Mesenchymal stem cell (in vitro differentiated cells and primary cell): ENCODE results near the gene DHRS4.

Experiments
- DNase-seq: peaks from one replicate; pipeline ENCODE4 v3.0.0-alpha.2; 2013
- H2AFZ ChIP-seq: one replicate; pipeline ENCODE4 v1.6.1; 2013; ENCODE audit warnings: low read depth, mild to moderate bottlenecking, control low read depth, inconsistent platforms, low read length, moderate library complexity
- H2AK5ac ChIP-seq: 2 replicates; pipeline ENCODE4 v1.6.1; 2013; ENCODE audit warnings: low read length, moderate library complexity, mild to moderate bottlenecking, inconsistent platforms; ENCODE audit not compliant: severe bottlenecking
- H2BK120ac ChIP-seq: one replicate; pipeline ENCODE4 v1.6.1; 2013; ENCODE audit warnings: low read depth, mild to moderate bottlenecking, inconsistent platforms, low read length, moderate library complexity
- H2BK12ac ChIP-seq, 2 experiments: one replicate each; pipeline ENCODE4 v1.6.1; 2013; ENCODE audit warnings: inconsistent platforms in 2 of 2, low read length in 2 of 2, mild to moderate bottlenecking in 2 of 2, moderate library complexity in 2 of 2, control low read depth in 1 of 2
- H2BK15ac ChIP-seq: one replicate; pipeline ENCODE4 v1.6.1; 2013; ENCODE audit warnings: mild to moderate bottlenecking, low read depth, inconsistent platforms; ENCODE audit not compliant: poor library complexity, severe bottlenecking
- H2BK5ac ChIP-seq: 2 replicates; pipeline ENCODE4 v1.6.1; 2013; ENCODE audit warnings: low read depth, mild to moderate bottlenecking, low read length, control low read depth, inconsistent platforms; ENCODE audit not compliant: poor library complexity, severe bottlenecking
- H3K14ac ChIP-seq, 2 experiments: one replicate each; pipeline ENCODE4 v1.6.1; 2013; ENCODE audit warnings: inconsistent platforms in 2 of 2, low read length in 2 of 2, control low read depth in 1 of 2, mild to moderate bottlenecking in 1 of 2, moderate library complexity in 1 of 2
- H3K18ac ChIP-seq, 2 experiments: one replicate each; pipeline ENCODE4 v1.6.1; 2013; ENCODE audit warnings: inconsistent platforms in 2 of 2, low read length in 2 of 2, control low read depth in 1 of 2, low read depth in 1 of 2, mild to moderate bottlenecking in 1 of 2
- H3K23ac ChIP-seq, 2 experiments: one replicate each; pipeline ENCODE4 v1.6.1; 2013; ENCODE audit warnings: inconsistent platforms in 2 of 2, low read length in 2 of 2, mild to moderate bottlenecking in 2 of 2, moderate library complexity in 2 of 2, control low read depth in 1 of 2
- H3K27ac ChIP-seq: 2 replicates; pipeline ENCODE4 v1.5.1; 2013; ENCODE audit warnings: mild to moderate bottlenecking, moderate library complexity, low read length, control low read depth, inconsistent platforms; ENCODE audit not compliant: poor library complexity, severe bottlenecking
- H3K27me3 ChIP-seq, 2 experiments: 2 replicates each; pipeline versions ENCODE4 v1.6.1 to v1.7.0; 2013; ENCODE audit warnings: low read length in 2 of 2, mild to moderate bottlenecking in 2 of 2, moderate library complexity in 2 of 2, control low read depth in 1 of 2, inconsistent platforms in 1 of 2; ENCODE audit not compliant: control insufficient read depth in 1 of 2, insufficient read depth in 1 of 2
- H3K36me3 ChIP-seq, 2 experiments: 2 replicates each; pipeline versions ENCODE4 v1.6.1 to v1.7.0; 2013; ENCODE audit warnings: low read length in 2 of 2, control low read depth in 1 of 2, inconsistent platforms in 1 of 2, low read depth in 1 of 2, mild to moderate bottlenecking in 1 of 2; ENCODE audit not compliant: insufficient read depth in 2 of 2, control insufficient read depth in 1 of 2
- H3K4ac ChIP-seq, 2 experiments: one replicate each; pipeline ENCODE4 v1.6.1; 2013; ENCODE audit warnings: inconsistent platforms in 2 of 2, low read length in 2 of 2, mild to moderate bottlenecking in 2 of 2, moderate library complexity in 2 of 2, control low read depth in 1 of 2, low read depth in 1 of 2
- H3K4me1 ChIP-seq: 2 replicates; pipeline ENCODE4 v1.6.1; 2013; ENCODE audit warnings: low read depth, low read length, control low read depth; ENCODE audit not compliant: control insufficient read depth, insufficient read depth
- H3K4me2 ChIP-seq: 2 replicates; pipeline ENCODE4 v1.6.1; 2013; ENCODE audit warnings: low read length, mild to moderate bottlenecking, inconsistent platforms; ENCODE audit not compliant: poor library complexity, severe bottlenecking
- H3K4me3 ChIP-seq, 2 experiments: 2 replicates each; pipeline versions ENCODE4 v1.5.1 to v1.7.0; 2013; ENCODE audit warnings: low read length in 2 of 2, mild to moderate bottlenecking in 2 of 2, control low read depth in 1 of 2, low read depth in 1 of 2; ENCODE audit not compliant: insufficient read depth in 1 of 2
- H3K79me1 ChIP-seq: replicated peaks from 2 replicates; pipeline ENCODE4 v1.6.1; 2013; ENCODE audit warnings: mild to moderate bottlenecking, control low read depth, low read length, inconsistent platforms; ENCODE audit not compliant: poor library complexity, severe bottlenecking
- H3K9ac ChIP-seq: 2 replicates; pipeline ENCODE4 v1.7.0; 2013; ENCODE audit warnings: mild to moderate bottlenecking, low read length, moderate library complexity
- H3K9me3 ChIP-seq: 2 replicates; pipeline ENCODE4 v1.7.0; 2013; ENCODE audit warnings: mild to moderate bottlenecking, low read length; ENCODE audit not compliant: control insufficient read depth
- H4K8ac ChIP-seq: one replicate; pipeline ENCODE4 v1.6.1; 2013; ENCODE audit warnings: inconsistent platforms, mild to moderate bottlenecking, low read length, moderate library complexity
- H4K91ac ChIP-seq: one replicate; pipeline ENCODE4 v1.6.1; 2013; ENCODE audit warnings: mild to moderate bottlenecking, low read length, inconsistent platforms
- WGBS: methylation state at CpG from one replicate; pipeline ENCODE4 v1.1.7; 2013; ENCODE audit warnings: mixed read lengths; 5-methylcytosine and 5-hydroxymethylcytosine counted together

Gene DHRS4

DNA sequence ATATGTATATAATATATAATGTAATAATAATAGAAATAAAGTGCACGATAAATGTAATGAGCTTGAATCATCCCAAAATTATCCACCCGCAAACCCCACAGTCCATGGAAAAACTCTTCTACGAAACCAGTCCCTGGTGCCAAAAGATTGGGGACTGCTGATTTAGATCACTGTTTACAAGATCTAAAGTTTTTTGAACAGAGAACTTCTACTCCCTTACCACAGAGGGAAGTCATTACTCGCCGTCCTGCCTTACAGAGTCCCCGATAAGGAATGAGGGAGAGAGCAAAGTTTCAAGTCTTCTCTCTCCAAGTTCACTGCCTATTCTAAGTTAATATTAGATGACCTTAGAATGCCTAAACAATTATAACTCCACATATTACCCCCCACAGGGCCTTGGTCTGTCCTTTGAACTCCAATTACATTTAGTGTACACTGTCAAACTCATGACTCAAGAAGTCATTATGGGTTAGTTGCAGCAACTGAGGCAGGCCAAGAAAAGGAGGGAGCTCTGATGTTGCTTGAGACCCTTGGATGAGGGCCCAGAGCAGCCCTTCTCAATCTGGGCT lies 21.8 kb upstream of the DHRS4 start:
- Histone ChIP-seq H3K4me1 (peaks cover 1% of the 10 kb centered on the region), H3K79me1 (no peaks in the 10 kb centered on the region), H3K23ac (no peak overlapping the region), H3K27ac (no peak overlapping the region), H2BK15ac (no peak overlapping the region), H3K36me3 (no peaks in the 10 kb centered on the region), H2BK5ac (no peak overlapping the region), H3K9me3 (no peaks in the 10 kb centered on the region), H2BK12ac (no peak overlapping the region), H2AK5ac (no peak overlapping the region), H3K9ac (no peak overlapping the region), H3K4me3 (no peak overlapping the region), H3K27me3 (peaks cover 0 to 22% of the 10 kb centered on the region in 2 experiments), H4K91ac (no peak overlapping the region), H3K18ac (no peak overlapping the region), H2AFZ (no peak overlapping the region), H2BK120ac (no peak overlapping the region), H4K8ac (no peak overlapping the region), H3K14ac (no peak overlapping the region), H3K4me2 (no peak overlapping the region), H3K4ac (no peak overlapping the region)
- 90% methylated on average over 5 of the region's 6 CpGs for WGBS
- no peak for DNase-seq

DNA sequence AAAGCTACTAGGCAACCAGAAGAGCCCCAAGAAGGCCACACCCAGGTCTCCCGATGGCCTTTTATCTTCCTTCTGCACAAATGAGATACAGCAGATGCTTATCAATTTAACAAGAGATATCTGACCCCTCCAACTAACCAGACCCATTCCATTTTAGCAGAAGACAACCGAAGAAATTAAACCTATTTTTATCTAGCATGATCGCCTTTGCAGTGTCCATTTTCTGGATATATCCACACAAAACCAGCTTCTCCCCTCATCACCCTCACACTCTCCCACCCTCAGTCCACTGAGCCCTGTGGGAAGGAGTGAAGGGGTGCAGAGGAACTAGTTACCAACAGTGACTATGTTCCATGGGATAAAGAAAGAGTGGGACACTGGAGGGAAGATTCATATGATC lies 20.9 kb upstream of the DHRS4 start:
- Histone ChIP-seq H4K8ac (no peak overlapping the region), H2AFZ (no peak overlapping the region), H4K91ac (no peak overlapping the region), H3K9ac (no peak overlapping the region), H2BK120ac (no peak overlapping the region), H3K4me1 (peaks cover 1% of the 10 kb centered on the region), H3K4ac (no peak overlapping the region), H3K36me3 (no peaks in the 10 kb centered on the region), H2BK5ac (no peak overlapping the region), H3K23ac (no peak overlapping the region), H3K4me2 (no peak overlapping the region), H3K79me1 (no peaks in the 10 kb centered on the region), H2BK12ac (no peak overlapping the region), H3K4me3 (no peak overlapping the region), H2BK15ac (no peak overlapping the region), H3K9me3 (no peaks in the 10 kb centered on the region), H3K14ac (no peak overlapping the region), H3K18ac (no peak overlapping the region), H3K27me3 (peaks cover 0 to 18% of the 10 kb centered on the region in 2 experiments), H3K27ac (no peak overlapping the region), H2AK5ac (no peak overlapping the region)
- DNase-seq: no peak
- 90% methylated on average over 3 of the region's 3 CpGs for WGBS

DNA sequence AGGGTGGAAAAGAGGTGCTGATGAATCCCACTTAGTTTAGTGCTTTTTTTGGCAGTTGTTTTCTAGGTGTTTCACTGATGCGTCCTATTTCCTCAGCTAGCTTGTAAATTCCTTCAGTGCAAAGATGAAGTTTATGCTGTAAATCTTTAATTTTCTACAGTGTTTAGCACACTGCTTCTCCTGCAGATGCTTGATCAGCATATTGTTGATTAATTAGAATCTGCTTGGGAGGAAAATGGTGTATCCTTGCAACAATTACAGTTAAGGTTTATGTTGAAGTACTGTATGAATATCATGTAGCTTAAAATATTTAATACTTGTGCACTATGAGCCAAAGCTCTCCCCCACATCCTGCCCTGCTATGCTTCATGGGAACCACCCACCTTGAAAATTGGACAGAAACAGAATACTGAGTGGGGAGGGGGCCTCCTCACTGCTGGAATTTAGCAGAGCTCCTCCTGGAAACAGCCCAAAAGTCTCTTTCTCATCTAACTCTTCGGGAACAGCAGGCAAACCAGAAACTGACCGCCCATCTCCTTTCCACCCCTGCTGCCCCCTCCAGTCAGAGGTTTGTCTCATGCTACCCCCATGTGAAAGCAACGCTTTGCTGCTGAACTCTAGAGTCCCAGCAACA lies 20.3 kb upstream of the DHRS4 start:
- Histone ChIP-seq H3K18ac (peak overlapping the region in 1 of 2 experiments; percentile 21), H3K4ac (no peak overlapping the region), H3K79me1 (no peaks in the 10 kb centered on the region), H2BK120ac (no peak overlapping the region), H2BK12ac (no peak overlapping the region), H2BK5ac (no peak overlapping the region), H3K9me3 (no peaks in the 10 kb centered on the region), H2BK15ac (no peak overlapping the region), H4K91ac (no peak overlapping the region), H4K8ac (no peak overlapping the region), H3K14ac (no peak overlapping the region), H2AFZ (no peak overlapping the region), H3K4me3 (no peak overlapping the region), H3K27me3 (peaks cover 0 to 18% of the 10 kb centered on the region in 2 experiments), H3K9ac (no peak overlapping the region), H3K27ac (no peak overlapping the region), H2AK5ac (no peak overlapping the region), H3K4me1 (peaks cover 1% of the 10 kb centered on the region), H3K36me3 (no peaks in the 10 kb centered on the region), H3K4me2 (no peak overlapping the region), H3K23ac (no peak overlapping the region)
- 50% methylated on average over 3 of the region's 4 CpGs for WGBS
- DNase-seq: no peak

DNA sequence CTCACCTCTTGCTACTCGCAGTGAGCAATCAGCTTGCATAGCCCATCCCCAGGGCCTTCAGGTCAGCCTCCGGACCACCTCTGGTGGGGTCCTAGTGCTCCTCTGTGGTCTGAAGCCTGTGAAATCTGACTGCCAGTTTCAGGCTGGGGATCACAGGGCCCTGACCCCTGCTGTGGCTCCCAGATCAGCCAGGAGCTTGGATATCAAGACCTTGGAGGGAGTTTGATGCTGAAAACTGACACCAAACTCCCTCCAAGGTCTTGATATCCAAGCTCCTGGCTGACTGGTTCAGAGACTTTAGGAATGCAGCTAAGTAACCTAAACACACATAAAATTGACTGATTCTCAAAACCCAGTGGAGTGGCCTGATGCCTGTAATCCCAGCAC lies 19.8 kb upstream of the DHRS4 start:
- H2AK5ac ChIP-seq: no peak overlapping the region
- peak overlapping the region in 1 of 2 experiments; percentile 21 for H3K18ac ChIP-seq
- no peak overlapping the region for H3K23ac ChIP-seq
- H3K27ac ChIP-seq: no peak overlapping the region
- H3K79me1 ChIP-seq: no peaks in the 10 kb centered on the region
- no peak overlapping the region for H3K4ac ChIP-seq
- no peak overlapping the region for H2BK12ac ChIP-seq
- no peaks in the 10 kb centered on the region for H3K9me3 ChIP-seq
- H3K36me3 ChIP-seq: no peaks in the 10 kb centered on the region
- H2AFZ ChIP-seq: no peak overlapping the region
- H3K4me3 ChIP-seq: no peak overlapping the region
- DNase-seq: no peak
- H3K9ac ChIP-seq: no peak overlapping the region
- peaks cover 0 to 18% of the 10 kb centered on the region in 2 experiments for H3K27me3 ChIP-seq
- H4K91ac ChIP-seq: no peak overlapping the region
- 67% methylated on average over 2 of the region's 2 CpGs for WGBS
- no peak overlapping the region for H3K4me2 ChIP-seq
- no peak overlapping the region for H2BK15ac ChIP-seq
- no peak overlapping the region for H4K8ac ChIP-seq
- no peak overlapping the region for H2BK120ac ChIP-seq
- no peak overlapping the region for H3K14ac ChIP-seq
- H3K4me1 ChIP-seq: peaks cover 1% of the 10 kb centered on the region
- no peak overlapping the region for H2BK5ac ChIP-seq
